NCI-H1694 (cell line): ENCODE measurements around the gene CLEC19A.

Experiments
- DNase-seq: peaks from one replicate; lab custom pipeline; 2025; lab: John Stamatoyannopoulos, UW

Gene CLEC19A

GRCh38 chr16:19328364-19328763 is 42.8 kb downstream of the CLEC19A start:
- DNase-seq, result no peak

DNA sequence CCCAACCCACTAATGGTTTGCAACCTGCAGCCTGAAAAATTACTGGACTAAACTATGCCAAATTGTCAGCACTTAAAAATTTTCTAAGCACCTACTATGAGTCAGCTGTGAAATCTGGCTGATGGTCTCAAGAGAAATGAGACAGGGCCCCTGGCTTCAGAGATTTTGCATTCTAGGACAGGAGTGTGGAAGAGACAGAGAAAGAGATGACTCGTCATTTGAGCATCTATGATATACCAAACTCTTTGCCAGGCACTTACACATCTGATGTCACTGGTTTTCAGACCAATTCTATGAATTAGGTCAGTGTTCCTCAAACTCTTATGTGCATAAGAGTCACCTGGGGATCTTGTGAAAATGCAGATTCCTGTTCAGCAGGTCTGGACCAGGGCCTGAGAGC is 44.4 kb downstream of the CLEC19A start:
- no peak for DNase-seq

DNA sequence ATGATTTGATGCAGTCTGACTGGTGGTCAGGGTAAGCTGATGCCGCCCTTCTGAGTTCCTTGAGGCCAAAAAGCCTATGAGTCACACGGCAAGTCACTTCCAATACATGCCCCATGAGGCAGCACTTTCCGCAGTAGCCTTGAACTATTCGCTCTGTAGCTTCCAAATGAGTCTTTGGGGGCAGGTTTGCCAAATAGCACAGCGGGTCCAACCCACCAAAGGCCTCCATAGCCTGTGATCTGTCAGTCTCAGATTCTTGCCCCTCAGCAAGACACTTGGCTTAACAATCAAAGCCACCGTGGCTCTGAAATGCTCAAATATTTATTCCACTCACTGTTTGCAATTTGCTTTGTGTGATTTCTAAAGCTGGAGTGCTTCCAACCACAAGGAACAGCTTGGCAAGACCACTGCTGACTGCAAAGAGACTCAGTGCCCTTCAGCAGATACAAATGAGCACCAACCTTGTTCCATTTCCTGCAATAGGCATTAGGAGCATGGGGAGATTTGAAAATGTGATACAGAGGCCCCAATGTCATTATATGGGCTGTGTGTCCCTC is 45.4 kb downstream of the CLEC19A start:
- DNase-seq, result no peak

DNA sequence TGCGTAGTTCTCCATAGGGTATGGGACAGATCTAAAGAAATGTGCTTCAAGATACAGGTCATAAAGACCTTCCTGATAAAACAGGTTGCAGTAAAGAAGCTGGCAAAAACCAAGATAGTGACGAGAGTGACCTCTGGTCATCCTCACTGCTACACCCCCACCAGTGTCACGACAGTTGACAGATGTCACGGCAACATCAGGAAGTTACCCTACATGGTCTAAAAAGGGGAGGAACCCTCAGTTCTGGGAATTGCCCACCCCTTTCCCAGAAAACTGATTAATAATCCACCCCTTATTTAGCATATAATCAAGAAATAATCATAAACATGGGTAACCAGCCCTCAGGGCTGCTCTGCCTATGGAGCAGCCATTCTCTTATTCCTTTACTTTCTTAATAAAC is 46.3 kb downstream of the CLEC19A start:
- DNase-seq, result no peak

DNA sequence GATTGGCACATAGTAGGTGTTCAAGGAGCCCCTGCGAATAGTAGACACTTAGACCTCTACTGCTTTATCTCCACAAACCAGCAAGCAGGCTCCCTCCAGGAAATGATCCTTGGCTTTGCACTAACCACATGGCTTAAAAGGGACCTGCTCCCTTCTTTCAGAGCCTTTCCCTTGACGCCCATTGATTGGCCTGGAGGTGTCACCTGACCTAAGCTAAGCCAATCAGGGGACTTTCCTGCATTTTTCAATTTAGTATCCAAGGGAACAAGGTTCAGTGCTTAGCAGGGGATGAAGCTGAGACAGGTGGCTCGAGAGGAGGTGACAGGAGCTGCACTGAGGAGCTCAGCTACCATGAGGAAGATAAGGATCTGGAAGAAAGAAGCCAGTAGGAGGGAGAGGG is 52.8 kb downstream of the CLEC19A start:
- DNase-seq, result no peak

DNA sequence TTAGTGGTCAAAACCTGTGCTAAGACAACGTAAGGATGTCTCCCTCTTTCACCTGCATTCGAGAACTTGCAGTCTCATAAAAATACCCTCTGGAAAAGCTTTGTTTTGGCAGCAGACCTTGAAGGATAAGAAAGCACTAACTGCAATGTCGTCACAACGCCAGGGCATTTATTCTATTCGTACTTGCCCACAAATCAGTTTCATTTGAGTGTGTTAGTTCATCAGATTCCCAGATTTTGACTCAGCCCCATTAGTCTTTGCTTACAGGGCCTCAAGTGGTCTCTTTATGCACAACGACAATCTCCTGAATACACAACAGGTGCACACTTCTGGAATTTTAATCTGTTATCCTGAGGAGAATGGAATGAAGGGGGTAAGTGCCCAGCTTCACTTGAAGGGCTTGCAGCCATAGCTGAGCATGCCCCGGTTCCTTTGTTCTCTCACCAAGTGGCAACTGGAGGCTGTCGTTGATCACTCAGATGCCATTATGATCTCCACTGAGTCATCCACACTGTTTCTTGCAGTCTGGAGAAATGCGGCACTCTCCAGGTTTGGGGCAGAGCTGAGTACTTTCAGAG is 58.8 kb downstream of the CLEC19A start:
- DNase-seq, result no peak

- no peak for DNase-seq
Measured at GRCh38 chr16:19344980-19345379, 59.4 kb downstream of the CLEC19A start.

GRCh38 chr16:19346335-19346922 is 60.9 kb downstream of the CLEC19A start:
- no peak for DNase-seq

GRCh38 chr16:19348125-19348524 is 62.6 kb downstream of the CLEC19A start:
- no peak for DNase-seq

- DNase-seq, result no peak
Measured at GRCh38 chr16:19348578-19349315, 63.2 kb downstream of the CLEC19A start.

GRCh38 chr16:19354371-19354770 is 68.8 kb downstream of the CLEC19A start:
- no peak for DNase-seq

DNA sequence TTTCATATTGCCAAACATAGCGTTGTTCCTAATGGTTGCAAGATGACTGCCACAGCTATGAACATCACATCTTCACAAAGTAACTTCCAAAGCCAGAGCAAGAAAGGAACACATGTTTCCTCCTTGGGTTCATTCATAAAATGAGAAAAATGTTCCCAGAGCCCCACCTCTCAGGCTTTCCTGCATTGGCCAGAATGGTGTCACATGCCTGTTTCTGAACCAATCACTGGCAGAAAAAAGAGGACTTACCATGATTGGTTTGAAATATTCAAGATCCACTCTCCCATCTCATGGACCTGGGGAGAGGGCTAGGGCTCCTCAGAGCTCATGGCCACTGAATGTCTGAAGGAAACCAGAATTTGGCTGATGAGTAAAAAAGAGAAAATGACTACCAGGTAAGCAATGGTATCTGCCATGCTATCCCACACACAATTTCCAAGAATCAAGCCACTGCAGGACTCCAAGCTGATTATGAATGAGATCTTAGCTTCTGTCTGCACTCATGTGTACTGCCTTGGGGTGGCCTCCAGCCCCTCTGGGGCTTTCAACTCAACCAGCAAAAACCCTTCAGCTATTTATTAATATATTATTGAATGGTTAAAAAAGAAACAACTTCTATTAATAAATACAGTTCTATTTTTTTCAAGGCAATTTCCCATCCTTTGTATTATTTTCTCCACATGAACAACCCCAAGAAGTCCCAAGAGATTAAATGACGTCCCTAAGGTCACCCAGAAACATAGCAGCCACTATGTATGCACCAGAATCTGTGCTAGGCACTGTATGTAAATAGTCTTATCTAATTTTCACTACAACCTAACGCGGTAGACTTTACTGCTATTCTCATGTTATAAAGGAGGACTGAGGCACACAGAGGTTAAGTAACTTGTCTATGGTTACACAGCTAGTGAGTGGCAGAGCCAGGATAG is 70.8 kb downstream of the CLEC19A start:
- DNase-seq, result no peak

DNA sequence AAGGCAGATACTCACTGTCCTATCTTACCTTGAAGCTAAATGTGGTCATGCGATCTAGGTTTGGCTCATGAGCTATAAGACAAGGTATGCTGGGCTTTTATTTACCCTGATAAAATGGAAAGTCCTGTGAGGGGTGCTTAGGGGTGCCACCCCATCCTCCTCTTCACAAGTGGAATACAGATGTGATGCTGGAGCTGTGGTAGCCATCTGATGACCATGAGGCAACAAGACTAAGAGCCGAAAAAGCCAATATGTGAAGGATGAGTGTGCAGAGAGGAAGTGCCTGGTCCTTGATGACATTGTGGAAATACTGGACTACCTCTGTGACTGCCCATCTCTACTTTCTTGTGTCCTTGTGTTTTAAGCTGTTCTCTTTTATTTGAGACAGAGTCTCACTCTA is 74.0 kb downstream of the CLEC19A start:
- no peak for DNase-seq
